Measurements from ENCODE around the gene BTNL3.

The BTNL3 gene

DNA sequence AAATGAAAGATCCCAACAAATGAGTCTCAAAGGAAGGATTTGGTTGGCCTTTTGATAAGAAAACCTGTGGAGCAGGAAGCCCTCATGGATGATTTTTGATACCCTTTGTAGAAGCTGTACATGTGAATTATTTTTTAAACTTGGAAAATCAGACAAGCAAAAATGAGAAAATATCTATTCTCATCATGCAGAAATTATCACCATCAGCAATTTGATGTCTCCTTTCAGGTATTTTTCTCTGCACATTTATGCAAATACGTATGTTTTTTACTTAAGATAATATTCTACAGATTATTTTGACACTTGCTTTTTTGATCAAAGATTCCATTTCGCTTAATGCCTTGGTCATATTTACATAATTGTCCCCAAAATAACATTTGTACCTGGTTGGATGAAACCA lies 58.6 kb downstream of the BTNL3 start:
- H3K4me3 ChIP-seq (ENCODE audit: low read depth, low read length), result no peak overlapping the region
- no peaks in the 10 kb centered on the region for H3K36me3 ChIP-seq (ENCODE audit: control insufficient read depth in 2 of 2, insufficient read depth in 1 of 2, low read length in 2 of 2)
- TF ChIP-seq ZSCAN16 (tag by site-specific recombination; IDR thresholded peaks at IDR 0.05) (no peak), ZNF426 (tag by site-specific recombination; IDR thresholded peaks at IDR 0.05) (no peak), GLI2 (tag by site-specific recombination; IDR thresholded peaks at IDR 0.05; ENCODE audit: borderline replicate concordance, low read depth) (no peak), SCRT2 (tag by site-specific recombination; IDR thresholded peaks at IDR 0.05) (no peak), ZNF169 (tag by site-specific recombination; IDR thresholded peaks at IDR 0.05) (no peak), ZNF677 (tag by site-specific recombination; IDR thresholded peaks at IDR 0.05) (no peak), ZNF311 (tag by site-specific recombination; IDR thresholded peaks at IDR 0.05; ENCODE audit: borderline replicate concordance) (no peak), ZXDB (tag by site-specific recombination; IDR thresholded peaks at IDR 0.05) (no peak), ZNF701 (tag by site-specific recombination; IDR thresholded peaks at IDR 0.05) (no peak), ZNF707 (tag by site-specific recombination; IDR thresholded peaks at IDR 0.05) (no peak), ZNF266 (tag by site-specific recombination; IDR thresholded peaks at IDR 0.05; ENCODE audit: low read depth) (no peak), ZNF350 (tag by site-specific recombination; IDR thresholded peaks at IDR 0.05) (no peak), ZNF302 (tag by site-specific recombination; IDR thresholded peaks at IDR 0.05; ENCODE audit: low read depth) (no peak), ZNF16 (tag by site-specific recombination; IDR thresholded peaks at IDR 0.05; ENCODE audit: low read depth) (no peak)
- TF ChIP-seq, protein P1, sequence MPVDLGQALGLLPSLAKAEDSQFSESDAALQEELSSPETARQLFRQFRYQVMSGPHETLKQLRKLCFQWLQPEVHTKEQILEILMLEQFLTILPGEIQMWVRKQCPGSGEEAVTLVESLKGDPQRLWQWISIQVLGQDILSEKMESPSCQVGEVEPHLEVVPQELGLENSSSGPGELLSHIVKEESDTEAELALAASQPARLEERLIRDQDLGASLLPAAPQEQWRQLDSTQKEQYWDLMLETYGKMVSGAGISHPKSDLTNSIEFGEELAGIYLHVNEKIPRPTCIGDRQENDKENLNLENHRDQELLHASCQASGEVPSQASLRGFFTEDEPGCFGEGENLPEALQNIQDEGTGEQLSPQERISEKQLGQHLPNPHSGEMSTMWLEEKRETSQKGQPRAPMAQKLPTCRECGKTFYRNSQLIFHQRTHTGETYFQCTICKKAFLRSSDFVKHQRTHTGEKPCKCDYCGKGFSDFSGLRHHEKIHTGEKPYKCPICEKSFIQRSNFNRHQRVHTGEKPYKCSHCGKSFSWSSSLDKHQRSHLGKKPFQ (tag by site-specific recombination; IDR thresholded peaks at IDR 0.05), result no peak
- TF ChIP-seq, protein P2, sequence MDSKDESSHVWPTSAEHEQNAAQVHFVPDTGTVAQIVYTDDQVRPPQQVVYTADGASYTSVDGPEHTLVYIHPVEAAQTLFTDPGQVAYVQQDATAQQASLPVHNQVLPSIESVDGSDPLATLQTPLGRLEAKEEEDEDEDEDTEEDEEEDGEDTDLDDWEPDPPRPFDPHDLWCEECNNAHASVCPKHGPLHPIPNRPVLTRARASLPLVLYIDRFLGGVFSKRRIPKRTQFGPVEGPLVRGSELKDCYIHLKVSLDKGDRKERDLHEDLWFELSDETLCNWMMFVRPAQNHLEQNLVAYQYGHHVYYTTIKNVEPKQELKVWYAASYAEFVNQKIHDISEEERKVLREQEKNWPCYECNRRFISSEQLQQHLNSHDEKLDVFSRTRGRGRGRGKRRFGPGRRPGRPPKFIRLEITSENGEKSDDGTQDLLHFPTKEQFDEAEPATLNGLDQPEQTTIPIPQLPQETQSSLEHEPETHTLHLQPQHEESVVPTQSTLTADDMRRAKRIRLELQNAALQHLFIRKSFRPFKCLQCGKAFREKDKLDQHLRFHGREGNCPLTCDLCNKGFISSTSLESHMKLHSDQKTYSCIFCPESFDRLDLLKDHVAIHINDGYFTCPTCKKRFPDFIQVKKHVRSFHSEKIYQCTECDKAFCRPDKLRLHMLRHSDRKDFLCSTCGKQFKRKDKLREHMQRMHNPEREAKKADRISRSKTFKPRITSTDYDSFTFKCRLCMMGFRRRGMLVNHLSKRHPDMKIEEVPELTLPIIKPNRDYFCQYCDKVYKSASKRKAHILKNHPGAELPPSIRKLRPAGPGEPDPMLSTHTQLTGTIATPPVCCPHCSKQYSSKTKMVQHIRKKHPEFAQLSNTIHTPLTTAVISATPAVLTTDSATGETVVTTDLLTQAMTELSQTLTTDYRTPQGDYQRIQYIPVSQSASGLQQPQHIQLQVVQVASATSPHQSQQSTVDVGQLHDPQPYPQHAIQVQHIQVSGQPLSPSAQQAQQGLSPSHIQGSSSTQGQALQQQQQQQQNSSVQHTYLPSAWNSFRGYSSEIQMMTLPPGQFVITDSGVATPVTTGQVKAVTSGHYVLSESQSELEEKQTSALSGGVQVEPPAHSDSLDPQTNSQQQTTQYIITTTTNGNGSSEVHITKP (tag by site-specific recombination; IDR thresholded peaks at IDR 0.05), result no peak
- TF ChIP-seq, protein P3, sequence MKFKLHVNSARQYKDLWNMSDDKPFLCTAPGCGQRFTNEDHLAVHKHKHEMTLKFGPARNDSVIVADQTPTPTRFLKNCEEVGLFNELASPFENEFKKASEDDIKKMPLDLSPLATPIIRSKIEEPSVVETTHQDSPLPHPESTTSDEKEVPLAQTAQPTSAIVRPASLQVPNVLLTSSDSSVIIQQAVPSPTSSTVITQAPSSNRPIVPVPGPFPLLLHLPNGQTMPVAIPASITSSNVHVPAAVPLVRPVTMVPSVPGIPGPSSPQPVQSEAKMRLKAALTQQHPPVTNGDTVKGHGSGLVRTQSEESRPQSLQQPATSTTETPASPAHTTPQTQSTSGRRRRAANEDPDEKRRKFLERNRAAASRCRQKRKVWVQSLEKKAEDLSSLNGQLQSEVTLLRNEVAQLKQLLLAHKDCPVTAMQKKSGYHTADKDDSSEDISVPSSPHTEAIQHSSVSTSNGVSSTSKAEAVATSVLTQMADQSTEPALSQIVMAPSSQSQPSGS (tag by site-specific recombination; IDR thresholded peaks at IDR 0.05; ENCODE audit: low read depth), result no peak
- TF ChIP-seq, protein P4, sequence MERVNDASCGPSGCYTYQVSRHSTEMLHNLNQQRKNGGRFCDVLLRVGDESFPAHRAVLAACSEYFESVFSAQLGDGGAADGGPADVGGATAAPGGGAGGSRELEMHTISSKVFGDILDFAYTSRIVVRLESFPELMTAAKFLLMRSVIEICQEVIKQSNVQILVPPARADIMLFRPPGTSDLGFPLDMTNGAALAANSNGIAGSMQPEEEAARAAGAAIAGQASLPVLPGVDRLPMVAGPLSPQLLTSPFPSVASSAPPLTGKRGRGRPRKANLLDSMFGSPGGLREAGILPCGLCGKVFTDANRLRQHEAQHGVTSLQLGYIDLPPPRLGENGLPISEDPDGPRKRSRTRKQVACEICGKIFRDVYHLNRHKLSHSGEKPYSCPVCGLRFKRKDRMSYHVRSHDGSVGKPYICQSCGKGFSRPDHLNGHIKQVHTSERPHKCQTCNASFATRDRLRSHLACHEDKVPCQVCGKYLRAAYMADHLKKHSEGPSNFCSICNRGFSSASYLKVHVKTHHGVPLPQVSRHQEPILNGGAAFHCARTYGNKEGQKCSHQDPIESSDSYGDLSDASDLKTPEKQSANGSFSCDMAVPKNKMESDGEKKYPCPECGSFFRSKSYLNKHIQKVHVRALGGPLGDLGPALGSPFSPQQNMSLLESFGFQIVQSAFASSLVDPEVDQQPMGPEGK (tag by site-specific recombination; IDR thresholded peaks at IDR 0.05), result no peak
- no peak overlapping the region for H3K27ac ChIP-seq (ENCODE audit: extremely low read depth, low read depth, low read length)
- ChIA-PET CTCF (no interaction called here), POLR2A (no interaction called here)
- peaks cover 3% of the 10 kb centered on the region; the same call in 1 of the 2 replicates for H3K4me1 ChIP-seq (ENCODE audit: control insufficient read depth, insufficient read depth, low read length)
- H3K9me3 ChIP-seq (ENCODE audit: control insufficient read depth, insufficient read depth, low read depth, low read length), result no peaks in the 10 kb centered on the region
